ENCODE results near the gene LRRC10B.

Gene LRRC10B

GRCh38 chr11:61549662-61550568, 41.4 kb downstream of the LRRC10B start:
- DNase-seq: no peak

- no peak for DNase-seq
Observed at GRCh38 chr11:61550665-61551227, 42.2 kb downstream of the LRRC10B start.

- DNase-seq: no peak
Observed at GRCh38 chr11:61551634-61552033, 43.1 kb downstream of the LRRC10B start.

GRCh38 chr11:61552108-61552635, 43.6 kb downstream of the LRRC10B start:
- no peak for DNase-seq

GRCh38 chr11:61553373-61554171, 45.0 kb downstream of the LRRC10B start:
- DNase-seq: no peak

- no peak for DNase-seq
Observed at GRCh38 chr11:61554172-61554988, 45.8 kb downstream of the LRRC10B start.

GRCh38 chr11:61555051-61555969, 46.8 kb downstream of the LRRC10B start:
- no peak for DNase-seq

- no peak for DNase-seq
Observed at GRCh38 chr11:61555978-61556377, 47.4 kb downstream of the LRRC10B start.

- no peak for DNase-seq
Observed at GRCh38 chr11:61556621-61557020, 48.1 kb downstream of the LRRC10B start.
